ENCODE data around the gene CEP350.

GRCh38 chr1:180033390-180033789 is 78.8 kb downstream of the CEP350 start:
- no peak for TF ChIP-seq CTCF (IDR thresholded peaks at IDR 0.05)
- TF ChIP-seq POLR2A (IDR thresholded peaks at IDR 0.05): no peak

Data from adrenal gland (tissue), 5 donors.